Stimulated activated memory B cell treated with anti-CD40 and anti-IgM and Interleukin-4, amounts not matched to agents 10 μg/mL and 1 μg/mL and 100 μg/mL, for 72 hours (primary cell): ENCODE data around the gene DSE.

ENCODE experiments used
- ATAC-seq: fragments of 150-1000 bp; cut with Tn5 transposase; 2 replicates; pipeline ENCODE4 v1.10.0; 2021
- H3K27ac Mint-ChIP-seq: one replicate; pipeline ENCODE4 v1.8.0; 2022; ENCODE audit warnings: mild to moderate bottlenecking, mixed read lengths
- H3K27me3 Mint-ChIP-seq: one replicate; pipeline ENCODE4 v1.8.0; 2022; ENCODE audit warnings: mixed read lengths
- H3K36me3 Mint-ChIP-seq: one replicate; pipeline ENCODE4 v1.8.0; 2022; ENCODE audit warnings: mixed read lengths
- H3K4me1 Mint-ChIP-seq: one replicate; pipeline ENCODE4 v1.8.0; 2022; ENCODE audit warnings: mixed read lengths
- H3K4me3 Mint-ChIP-seq: one replicate; pipeline ENCODE4 v1.8.0; 2022; ENCODE audit warnings: mild to moderate bottlenecking, moderate library complexity, mixed read lengths
- H3K9me3 Mint-ChIP-seq: one replicate; pipeline ENCODE4 v1.8.0; 2022; ENCODE audit warnings: mixed read lengths

Gene DSE

GRCh38 chr6:116433206-116433712, 62.5 kb downstream of the DSE start:
- Mint-ChIP-seq H3K27me3 (no peaks in the 10 kb centered on the region), H3K4me1 (no peaks in the 10 kb centered on the region), H3K27ac (no peak overlapping the region), H3K9me3 (no peaks in the 10 kb centered on the region), H3K36me3 (peaks cover 30% of the 10 kb centered on the region), H3K4me3 (no peak overlapping the region)
- no peak for ATAC-seq

- Mint-ChIP-seq H3K27ac (no peak overlapping the region), H3K27me3 (no peaks in the 10 kb centered on the region), H3K9me3 (no peaks in the 10 kb centered on the region), H3K36me3 (peaks cover 20% of the 10 kb centered on the region), H3K4me3 (no peak overlapping the region), H3K4me1 (peaks cover 7% of the 10 kb centered on the region)
- no peak for ATAC-seq
Observed at GRCh38 chr6:116434056-116434725, 63.4 kb downstream of the DSE start.

- peaks cover 19% of the 10 kb centered on the region for H3K36me3 Mint-ChIP-seq
- no peak overlapping the region for H3K4me3 Mint-ChIP-seq
- H3K27ac Mint-ChIP-seq = no peak overlapping the region
- H3K4me1 Mint-ChIP-seq = peaks cover 7% of the 10 kb centered on the region
- no peaks in the 10 kb centered on the region for H3K27me3 Mint-ChIP-seq
- no peaks in the 10 kb centered on the region for H3K9me3 Mint-ChIP-seq
- ATAC-seq = no peak
Observed at GRCh38 chr6:116436586-116436985, 65.8 kb downstream of the DSE start.

- peaks cover 7% of the 10 kb centered on the region for H3K4me1 Mint-ChIP-seq
- no peak overlapping the region for H3K27ac Mint-ChIP-seq
- H3K36me3 Mint-ChIP-seq = peaks cover 17% of the 10 kb centered on the region
- H3K4me3 Mint-ChIP-seq = no peak overlapping the region
- no peak for ATAC-seq
- no peaks in the 10 kb centered on the region for H3K27me3 Mint-ChIP-seq
- H3K9me3 Mint-ChIP-seq = no peaks in the 10 kb centered on the region
Observed at GRCh38 chr6:116437656-116438055, 66.9 kb downstream of the DSE start.

DNA sequence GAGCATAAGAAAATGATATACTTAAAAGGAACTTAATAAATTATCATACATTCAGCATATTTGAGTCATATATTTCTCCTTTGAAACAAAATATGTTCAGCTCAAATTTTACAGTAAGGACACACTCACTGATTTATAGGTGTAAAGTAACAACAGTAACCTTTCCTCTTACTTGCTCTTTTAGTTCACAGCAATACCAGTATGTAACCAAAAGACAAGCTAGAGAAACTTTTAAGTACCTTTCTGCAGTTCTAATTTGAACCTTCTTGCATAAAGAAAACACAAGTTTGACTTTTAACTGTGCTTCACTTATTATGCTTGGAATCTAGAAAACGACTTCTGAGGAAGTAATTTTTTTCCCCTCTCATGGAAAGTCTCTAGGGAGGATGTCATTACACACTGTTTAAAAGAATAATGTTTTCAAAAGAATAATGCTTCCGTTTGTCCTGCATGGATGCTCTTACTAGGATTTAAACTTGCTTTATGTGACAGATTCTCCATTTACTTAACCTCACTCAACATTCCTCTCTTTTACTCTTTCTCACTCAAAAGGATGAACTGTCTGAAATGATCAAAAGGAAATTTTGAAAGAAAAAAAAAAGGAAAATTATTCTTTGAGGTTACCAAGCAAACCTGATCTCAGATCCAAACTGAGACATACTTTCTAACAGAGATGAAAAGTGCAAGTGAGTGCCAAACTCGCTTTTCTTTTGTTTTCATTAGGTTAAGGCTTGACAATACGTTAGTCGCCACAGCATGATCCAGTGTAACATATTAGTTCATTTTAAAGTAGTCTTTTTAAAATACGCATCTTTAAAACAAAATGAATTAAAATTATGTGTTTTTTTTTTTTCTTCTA, 68.1 kb downstream of the DSE start:
- no peak overlapping the region for H3K4me3 Mint-ChIP-seq
- H3K9me3 Mint-ChIP-seq = no peaks in the 10 kb centered on the region
- no peaks in the 10 kb centered on the region for H3K27me3 Mint-ChIP-seq
- H3K27ac Mint-ChIP-seq = no peak overlapping the region
- peaks cover 11% of the 10 kb centered on the region for H3K36me3 Mint-ChIP-seq
- no peak for ATAC-seq
- peaks cover 8% of the 10 kb centered on the region for H3K4me1 Mint-ChIP-seq

DNA sequence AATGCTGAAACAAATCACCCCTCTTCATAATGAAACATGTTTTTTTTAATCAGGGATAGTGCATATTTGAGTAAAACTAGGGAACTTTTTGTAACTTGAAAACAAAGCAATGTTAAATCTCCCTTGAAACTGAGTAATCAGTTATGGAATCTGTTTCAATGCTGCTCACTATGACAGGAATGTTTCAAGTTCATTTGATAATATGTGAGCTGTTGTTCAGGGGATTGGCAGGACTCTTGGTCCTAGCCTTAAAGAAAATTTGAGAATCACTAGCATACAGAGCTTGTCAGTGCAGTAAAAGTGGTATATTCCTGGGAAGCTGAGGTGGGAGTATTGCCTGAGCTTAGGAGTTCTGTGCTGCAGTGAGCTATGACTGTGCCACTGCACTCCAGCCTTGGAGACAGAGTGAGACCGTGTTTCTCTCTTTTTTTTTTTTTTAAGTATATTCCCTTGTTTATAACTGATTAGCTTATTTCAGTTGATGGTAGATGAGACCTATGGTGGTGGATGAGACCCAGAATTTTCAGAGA, 68.8 kb downstream of the DSE start:
- no peak overlapping the region for H3K4me3 Mint-ChIP-seq
- H3K27me3 Mint-ChIP-seq = no peaks in the 10 kb centered on the region
- H3K4me1 Mint-ChIP-seq = peaks cover 15% of the 10 kb centered on the region
- no peaks in the 10 kb centered on the region for H3K9me3 Mint-ChIP-seq
- peaks cover 11% of the 10 kb centered on the region for H3K36me3 Mint-ChIP-seq
- no peak overlapping the region for H3K27ac Mint-ChIP-seq
- ATAC-seq = no peak

- Mint-ChIP-seq H3K27me3 (no peaks in the 10 kb centered on the region), H3K27ac (no peak overlapping the region), H3K4me1 (peaks cover 27% of the 10 kb centered on the region), H3K4me3 (no peak overlapping the region), H3K36me3 (no peaks in the 10 kb centered on the region), H3K9me3 (no peaks in the 10 kb centered on the region)
- no peak for ATAC-seq
Observed at GRCh38 chr6:116443105-116443504, 72.4 kb downstream of the DSE start.

DNA sequence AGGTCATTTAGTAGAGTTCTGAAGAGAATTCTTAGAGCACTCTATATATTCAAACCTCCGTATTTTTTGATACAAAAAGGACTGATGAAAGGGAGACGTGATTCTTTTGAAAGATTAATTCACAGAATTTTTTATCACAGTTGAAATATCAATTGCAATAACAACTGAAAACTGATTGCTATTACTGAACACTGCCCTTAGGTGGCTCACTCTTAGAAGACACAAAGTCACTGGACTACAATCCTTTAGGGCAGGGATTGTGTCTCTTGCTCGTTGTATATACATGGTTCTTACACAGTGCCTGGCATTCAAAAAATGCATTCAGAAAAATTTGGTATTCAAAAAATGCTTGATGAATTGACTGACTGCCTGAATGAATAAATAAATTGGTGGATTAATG, 73.3 kb downstream of the DSE start:
- peaks cover 22% of the 10 kb centered on the region for H3K4me1 Mint-ChIP-seq
- no peak overlapping the region for H3K27ac Mint-ChIP-seq
- H3K4me3 Mint-ChIP-seq = no peak overlapping the region
- H3K27me3 Mint-ChIP-seq = no peaks in the 10 kb centered on the region
- no peaks in the 10 kb centered on the region for H3K36me3 Mint-ChIP-seq
- H3K9me3 Mint-ChIP-seq = no peaks in the 10 kb centered on the region
- ATAC-seq = no peak

GRCh38 chr6:116444575-116444974, 73.8 kb downstream of the DSE start:
- Mint-ChIP-seq H3K36me3 (no peaks in the 10 kb centered on the region), H3K27me3 (no peaks in the 10 kb centered on the region), H3K27ac (no peak overlapping the region), H3K9me3 (no peaks in the 10 kb centered on the region), H3K4me1 (peaks cover 21% of the 10 kb centered on the region), H3K4me3 (no peak overlapping the region)
- ATAC-seq = no peak

DNA sequence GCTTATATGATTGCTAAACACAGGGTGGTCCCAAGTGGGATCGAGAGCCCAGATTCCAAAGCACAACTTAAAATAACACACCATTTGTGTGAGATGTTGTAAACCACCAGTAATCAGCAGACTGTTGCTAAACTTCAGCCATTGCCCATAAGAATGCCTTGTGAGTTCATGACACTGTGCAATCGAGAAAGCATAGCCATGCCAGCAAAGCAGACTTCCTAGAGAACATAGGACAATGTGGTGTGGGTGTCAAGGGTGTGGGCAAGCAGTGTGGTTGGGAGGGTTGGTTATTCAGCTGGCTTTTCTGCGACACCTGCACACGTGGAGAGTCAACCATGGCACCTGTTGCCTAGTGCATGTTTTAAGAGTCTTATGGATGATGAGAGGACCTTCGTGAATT, 74.4 kb downstream of the DSE start:
- no peaks in the 10 kb centered on the region for H3K27me3 Mint-ChIP-seq
- H3K36me3 Mint-ChIP-seq = no peaks in the 10 kb centered on the region
- no peak overlapping the region for H3K4me3 Mint-ChIP-seq
- H3K4me1 Mint-ChIP-seq = peaks cover 26% of the 10 kb centered on the region
- H3K27ac Mint-ChIP-seq = no peak overlapping the region
- ATAC-seq = no peak
- H3K9me3 Mint-ChIP-seq = no peaks in the 10 kb centered on the region

- Mint-ChIP-seq H3K27me3 (no peaks in the 10 kb centered on the region), H3K4me3 (no peak overlapping the region), H3K9me3 (no peaks in the 10 kb centered on the region), H3K4me1 (peaks cover 39% of the 10 kb centered on the region), H3K36me3 (no peaks in the 10 kb centered on the region), H3K27ac (no peak overlapping the region)
- no peak for ATAC-seq
Observed at GRCh38 chr6:116446399-116446798, 75.7 kb downstream of the DSE start.

GRCh38 chr6:116447052-116447451, 76.3 kb downstream of the DSE start:
- ATAC-seq = no peak
- no peaks in the 10 kb centered on the region for H3K36me3 Mint-ChIP-seq
- no peaks in the 10 kb centered on the region for H3K27me3 Mint-ChIP-seq
- peaks cover 44% of the 10 kb centered on the region for H3K4me1 Mint-ChIP-seq
- H3K9me3 Mint-ChIP-seq = no peaks in the 10 kb centered on the region
- H3K27ac Mint-ChIP-seq = no peak overlapping the region
- H3K4me3 Mint-ChIP-seq = no peak overlapping the region

GRCh38 chr6:116447496-116448011, 76.8 kb downstream of the DSE start:
- ATAC-seq = no peak
- Mint-ChIP-seq H3K9me3 (no peaks in the 10 kb centered on the region), H3K4me3 (no peak overlapping the region), H3K27ac (peak overlapping the region; percentile 3), H3K36me3 (no peaks in the 10 kb centered on the region), H3K27me3 (no peaks in the 10 kb centered on the region), H3K4me1 (peaks cover 44% of the 10 kb centered on the region)

DNA sequence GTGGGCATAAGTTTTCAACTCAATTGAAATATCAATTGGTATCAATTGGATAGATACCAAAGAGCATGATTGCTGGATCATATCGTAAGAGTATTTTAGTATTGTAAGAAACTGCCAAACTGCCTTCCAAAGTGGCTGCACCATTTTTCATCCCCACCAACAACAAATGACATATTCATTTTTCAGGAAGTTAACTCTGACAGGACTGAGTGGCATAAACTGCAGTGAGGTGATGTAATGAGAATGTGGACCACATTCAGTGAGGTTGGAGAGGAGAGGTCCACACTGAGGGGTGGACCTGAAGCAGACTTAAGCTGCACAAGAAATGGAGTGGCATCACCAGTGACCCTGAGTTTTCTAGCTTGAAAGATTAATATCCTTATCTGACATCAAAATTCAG, 78.8 kb downstream of the DSE start:
- no peaks in the 10 kb centered on the region for H3K36me3 Mint-ChIP-seq
- no peaks in the 10 kb centered on the region for H3K9me3 Mint-ChIP-seq
- no peak overlapping the region for H3K4me3 Mint-ChIP-seq
- no peak for ATAC-seq
- H3K27ac Mint-ChIP-seq = peak overlapping the region; percentile 73
- peaks cover 35% of the 10 kb centered on the region for H3K4me1 Mint-ChIP-seq
- no peaks in the 10 kb centered on the region for H3K27me3 Mint-ChIP-seq

- no peak for ATAC-seq
- peak overlapping the region; percentile 73 for H3K27ac Mint-ChIP-seq
Observed at GRCh38 chr6:116450185-116450710, 79.5 kb downstream of the DSE start.

More at GRCh38 chr6:116450185-116450710, 79.5 kb downstream of the DSE start:
- Mint-ChIP-seq H3K4me3 (no peak overlapping the region), H3K36me3 (no peaks in the 10 kb centered on the region), H3K27me3 (no peaks in the 10 kb centered on the region), H3K4me1 (peaks cover 32% of the 10 kb centered on the region), H3K9me3 (no peaks in the 10 kb centered on the region)
